ENCODE results near the gene TPCN2. TPM values are rescaled to one million over a fixed set of nuclear protein-coding genes. Genes with fewer than 3 reads are reported as not detected.

Gene TPCN2
- total and polyA plus RNA-seq, 4 donors = 6.4 to 20.8 (median 12.1) TPM

DNA sequence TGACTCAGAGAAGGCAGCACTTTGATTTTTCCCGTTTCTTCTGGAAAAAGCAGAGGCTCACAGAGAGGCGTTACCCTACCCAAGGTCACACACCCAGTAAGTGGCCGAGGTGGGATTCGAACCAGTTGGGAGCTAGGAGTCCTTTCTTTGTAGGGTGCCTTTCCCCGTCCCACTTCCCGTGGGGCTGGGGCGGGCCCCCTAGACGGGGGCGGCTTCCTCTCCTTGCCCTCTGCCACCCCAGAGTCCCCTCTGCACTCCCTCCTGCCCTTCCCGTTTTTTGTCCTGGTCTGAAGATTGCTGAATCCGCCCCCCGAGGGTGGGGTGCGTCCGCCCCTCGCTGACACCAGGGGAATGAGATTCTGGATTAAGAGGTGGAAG, 747 bp downstream of the TPCN2 start:
- Histone ChIP-seq H3K9ac (ENCODE audit: low read depth in 1 of 2, low read length in 2 of 2) (peak overlapping the region; percentile 70 to 75), H3K9me3 (ENCODE audit: control insufficient read depth in 4 of 4, low read length in 3 of 4) (no peaks in the 10 kb centered on the region), H3K4me1 (ENCODE audit: control insufficient read depth in 4 of 4, insufficient read depth in 4 of 4, low read length in 3 of 4) (peaks cover 24 to 57% (median 48%) of the 10 kb centered on the region in 4 donors), H3K36me3 (ENCODE audit: control insufficient read depth in 4 of 4, insufficient read depth in 3 of 4, low read depth in 1 of 4, low read length in 3 of 4) (no peaks in the 10 kb centered on the region), H3K27me3 (ENCODE audit: control insufficient read depth in 4 of 4, insufficient read depth in 4 of 4, low read length in 3 of 4) (no peaks in the 10 kb centered on the region), H3K4me3 (ENCODE audit: low read depth in 1 of 3, low read length in 3 of 3) (peak overlapping the region; percentile 55 to 92 (median 80)), H3K27ac (ENCODE audit: low read depth in 1 of 2, low read length in 2 of 2) (peak overlapping the region; percentile 67 to 89)
- TF ChIP-seq CTCF (IDR thresholded peaks at IDR 0.05; ENCODE audit: low read depth, low read length, missing input control) = no peak
- no peak for TF ChIP-seq FOXA1 (IDR thresholded peaks at IDR 0.05)
- no peak for TF ChIP-seq RXRA (IDR thresholded peaks at IDR 0.05)
- TF ChIP-seq, protein P1, sequence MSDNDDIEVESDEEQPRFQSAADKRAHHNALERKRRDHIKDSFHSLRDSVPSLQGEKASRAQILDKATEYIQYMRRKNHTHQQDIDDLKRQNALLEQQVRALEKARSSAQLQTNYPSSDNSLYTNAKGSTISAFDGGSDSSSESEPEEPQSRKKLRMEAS (IDR thresholded peaks at IDR 0.05) = no peak
- TF ChIP-seq RAD21 (IDR thresholded peaks at IDR 0.05) = no peak
- no peak for TF ChIP-seq EGR1 (IDR thresholded peaks at IDR 0.05; ENCODE audit: low read depth in 2 of 2)
- TF ChIP-seq JUND (IDR thresholded peaks at IDR 0.05) = no peak
- no peak for TF ChIP-seq REST (IDR thresholded peaks at IDR 0.05)
- no peak for TF ChIP-seq NR2F2 (IDR thresholded peaks at IDR 0.05)
- no peak for TF ChIP-seq GABPA (IDR thresholded peaks at IDR 0.05 in 1 of 2, conservative IDR thresholded peaks at IDR 0.05 in 1 of 2)
- peak; percentile 46 for DNase-seq (ENCODE audit: low spot score)
- 4% methylated on average over 15 of the region's 15 CpGs for WGBS

DNA sequence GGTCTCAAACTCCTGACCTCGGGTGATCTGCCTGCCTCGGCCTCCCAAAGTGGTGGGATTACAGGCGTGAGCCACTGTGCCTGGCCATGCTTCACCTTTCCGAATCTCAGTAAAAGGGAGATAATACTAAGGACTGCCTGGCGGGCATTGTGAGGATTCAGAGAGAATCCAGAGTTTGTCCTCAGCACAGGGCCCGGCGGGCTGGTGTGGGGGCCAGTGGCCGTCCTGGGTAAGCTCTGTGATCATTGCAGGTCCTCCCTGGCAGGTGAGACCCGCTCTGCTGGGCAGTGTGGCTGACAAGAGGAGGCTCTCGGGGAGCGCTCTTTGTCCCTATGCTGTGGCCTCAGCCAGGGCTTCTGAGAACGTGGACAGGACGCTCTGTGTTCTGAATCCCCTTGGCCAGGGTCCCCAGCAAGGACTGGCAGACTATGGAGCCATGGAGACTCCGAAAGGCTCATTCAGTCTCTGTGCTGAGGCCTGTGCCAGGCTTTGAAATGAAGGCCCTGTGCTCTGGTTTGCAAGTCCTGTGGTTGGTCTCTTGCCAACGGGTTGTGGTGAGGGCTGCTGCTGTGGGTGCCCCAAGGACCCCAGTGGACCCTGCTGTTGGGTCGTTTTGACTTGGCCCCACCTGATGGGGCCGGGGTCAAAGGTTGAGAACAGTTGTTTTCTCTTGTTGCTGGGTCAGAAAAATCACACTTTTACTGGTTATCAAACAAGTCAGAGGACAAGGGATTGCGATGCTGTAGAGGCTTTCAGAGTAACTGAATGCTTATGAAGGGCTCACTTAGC, 2.1 kb downstream of the TPCN2 start:
- H3K36me3 ChIP-seq (ENCODE audit: control insufficient read depth in 4 of 4, insufficient read depth in 3 of 4, low read depth in 1 of 4, low read length in 3 of 4) = peaks cover 0 to 2% (median 0%) of the 10 kb centered on the region in 4 donors
- DNase-seq (ENCODE audit: low spot score) = no peak
- peak overlapping the region; percentile 29 to 57 for H3K9ac ChIP-seq (ENCODE audit: low read depth in 1 of 2, low read length in 2 of 2)
- WGBS = 56% methylated on average over 18 of the region's 18 CpGs
- H3K27ac ChIP-seq (ENCODE audit: low read depth in 1 of 2, low read length in 2 of 2) = peak overlapping the region; percentile 38 to 50
- no peak overlapping the region for H3K4me3 ChIP-seq (ENCODE audit: low read depth in 1 of 3, low read length in 3 of 3)
- no peaks in the 10 kb centered on the region for H3K27me3 ChIP-seq (ENCODE audit: control insufficient read depth in 4 of 4, insufficient read depth in 4 of 4, low read length in 3 of 4)
- H3K4me1 ChIP-seq (ENCODE audit: control insufficient read depth in 4 of 4, insufficient read depth in 4 of 4, low read length in 3 of 4) = peaks cover 27 to 70% (median 60%) of the 10 kb centered on the region in 4 donors
- H3K9me3 ChIP-seq (ENCODE audit: control insufficient read depth in 4 of 4, low read length in 3 of 4) = no peaks in the 10 kb centered on the region
- TF ChIP-seq TAF1 (conservative IDR thresholded peaks at IDR 0.05) (no peak), REST (IDR thresholded peaks at IDR 0.05) (no peak), HNF4G (IDR thresholded peaks at IDR 0.05) (no peak), FOXA1 (IDR thresholded peaks at IDR 0.05) (no peak), HNF4A (conservative IDR thresholded peaks at IDR 0.05) (peak; percentile 18 to 29)
